KOPT-K1 (cell line): Measurements from ENCODE around the gene WAC.
"Not testable (repeated sequence)": the region's sequence is repeated elsewhere in the genome, so short reads cannot be mapped to it uniquely, and the experiment has no call there.

Experiments
- H3K27ac ChIP-seq: fragments of 200-600 bp; sonication (generic); 2 replicates; pipeline ENCODE4 v1.5.1; 2016; ENCODE audit warnings: antibody characterized with exemption, mild to moderate bottlenecking, low read depth, low read length; ENCODE audit not compliant: poor library complexity, severe bottlenecking
- H3K36me3 ChIP-seq: fragments of 200-600 bp; sonication (generic); 2 replicates; pipeline ENCODE4 v1.5.1; 2017; ENCODE audit warnings: antibody characterized with exemption, mild to moderate bottlenecking, low read length, moderate library complexity; ENCODE audit not compliant: insufficient read depth
- H3K9me3 ChIP-seq: fragments of 200-600 bp; sonication (generic); 2 replicates; pipeline ENCODE4 v1.5.1; 2017; ENCODE audit warnings: antibody characterized with exemption, low read length, mild to moderate bottlenecking; ENCODE audit not compliant: insufficient read depth, poor library complexity, severe bottlenecking

The WAC gene

GRCh38 chr10:28632584-28632945, 99.6 kb downstream of the WAC start:
- Histone ChIP-seq H3K9me3 (no peaks in the 10 kb centered on the region), H3K27ac (no peak overlapping the region), H3K36me3 (no peaks in the 10 kb centered on the region)

- no peaks in the 10 kb centered on the region for H3K9me3 ChIP-seq
- no peaks in the 10 kb centered on the region for H3K36me3 ChIP-seq
- H3K27ac ChIP-seq = no peak overlapping the region
Observed at GRCh38 chr10:28633750-28634149, 100.8 kb downstream of the WAC start.

GRCh38 chr10:28637346-28637745, 104.4 kb downstream of the WAC start:
- Histone ChIP-seq H3K9me3 (no peaks in the 10 kb centered on the region), H3K36me3 (no peaks in the 10 kb centered on the region), H3K27ac (no peak overlapping the region)

GRCh38 chr10:28638392-28638791, 105.5 kb downstream of the WAC start:
- Histone ChIP-seq H3K27ac (no peak overlapping the region), H3K36me3 (no peaks in the 10 kb centered on the region), H3K9me3 (no peaks in the 10 kb centered on the region)

- Histone ChIP-seq H3K36me3 (no peaks in the 10 kb centered on the region), H3K27ac (no peak overlapping the region), H3K9me3 (no peaks in the 10 kb centered on the region)
Observed at GRCh38 chr10:28640551-28640950, 107.6 kb downstream of the WAC start.

GRCh38 chr10:28644647-28645046, 111.7 kb downstream of the WAC start:
- H3K36me3 ChIP-seq = no peaks in the 10 kb centered on the region
- H3K9me3 ChIP-seq = no peaks in the 10 kb centered on the region
- H3K27ac ChIP-seq = no peak overlapping the region

GRCh38 chr10:28652106-28652505, 119.2 kb downstream of the WAC start:
- Histone ChIP-seq H3K9me3 (no peaks in the 10 kb centered on the region), H3K27ac (no peak overlapping the region), H3K36me3 (no peaks in the 10 kb centered on the region)

- no peaks in the 10 kb centered on the region for H3K9me3 ChIP-seq
- H3K36me3 ChIP-seq = no peaks in the 10 kb centered on the region
- H3K27ac ChIP-seq = no peak overlapping the region
Observed at GRCh38 chr10:28652703-28653102, 119.8 kb downstream of the WAC start.

GRCh38 chr10:28658824-28659223, 125.9 kb downstream of the WAC start:
- H3K36me3 ChIP-seq, H3K27ac ChIP-seq, H3K9me3 ChIP-seq: not testable (repeated sequence)

GRCh38 chr10:28661035-28661434, 128.1 kb downstream of the WAC start:
- Histone ChIP-seq H3K36me3 (no peaks in the 10 kb centered on the region), H3K9me3 (no peaks in the 10 kb centered on the region)

GRCh38 chr10:28663576-28664368, 130.9 kb downstream of the WAC start:
- Histone ChIP-seq H3K27ac (no peak overlapping the region), H3K9me3 (no peaks in the 10 kb centered on the region)

More at GRCh38 chr10:28661035-28661434, 128.1 kb downstream of the WAC start:
- no peak overlapping the region for H3K27ac ChIP-seq

GRCh38 chr10:28664369-28664740, 131.4 kb downstream of the WAC start:
- no peak overlapping the region for H3K27ac ChIP-seq
- H3K9me3 ChIP-seq = peaks cover 2% of the 10 kb centered on the region
- H3K36me3 ChIP-seq = no peaks in the 10 kb centered on the region

More at GRCh38 chr10:28663576-28664368, 130.9 kb downstream of the WAC start:
- H3K36me3 ChIP-seq = no peaks in the 10 kb centered on the region

- Histone ChIP-seq H3K9me3 (peaks cover 4% of the 10 kb centered on the region), H3K36me3 (no peaks in the 10 kb centered on the region), H3K27ac (no peak overlapping the region)
Observed at GRCh38 chr10:28666751-28667467, 134.0 kb downstream of the WAC start.

GRCh38 chr10:28668363-28669226, 135.7 kb downstream of the WAC start:
- H3K9me3 ChIP-seq = peaks cover 4% of the 10 kb centered on the region
- no peak overlapping the region for H3K27ac ChIP-seq

More at GRCh38 chr10:28668363-28669226, 135.7 kb downstream of the WAC start:
- no peaks in the 10 kb centered on the region for H3K36me3 ChIP-seq
